H9 (cell line): Measurements from ENCODE around the gene FKBP10. TPM values are rescaled to one million over a fixed set of nuclear protein-coding genes. Genes with fewer than 3 reads are reported as not detected.
A peak's percentile ranks its signal among the peaks of the same experiment; 100 is the strongest.

Source experiments
- DNase-seq: peaks from one replicate; pipeline ENCODE4 v3.0.0-alpha.2; 2017
- H2AFZ ChIP-seq: one replicate; pipeline ENCODE4 v1.6.1; 2013; ENCODE audit warnings: mild to moderate bottlenecking, low read length, control low read depth, moderate library complexity
- H2AK5ac ChIP-seq: 2 replicates; pipeline ENCODE4 v1.6.1; 2013; ENCODE audit warnings: low read length, control low read depth, mixed read lengths; ENCODE audit not compliant: insufficient read length
- H2BK120ac ChIP-seq: one replicate; pipeline ENCODE4 v1.6.1; 2013; ENCODE audit warnings: low read depth, mild to moderate bottlenecking, low read length, control low read depth, inconsistent platforms; ENCODE audit not compliant: poor library complexity, severe bottlenecking
- H2BK12ac ChIP-seq: 2 replicates; pipeline ENCODE4 v1.6.1; 2013; ENCODE audit warnings: low read length, control low read depth, mixed read lengths, low read depth; ENCODE audit not compliant: insufficient read length
- H2BK15ac ChIP-seq: 2 replicates; pipeline ENCODE4 v1.6.1; 2013; ENCODE audit warnings: low read depth, low read length, control low read depth
- H2BK20ac ChIP-seq: one replicate; pipeline ENCODE4 v1.6.1; 2013; ENCODE audit warnings: low read depth, mild to moderate bottlenecking, low read length, control low read depth, inconsistent platforms; ENCODE audit not compliant: poor library complexity, severe bottlenecking
- H2BK5ac ChIP-seq: 2 replicates; pipeline ENCODE4 v1.6.1; 2013; ENCODE audit warnings: low read length, control low read depth, mixed read lengths; ENCODE audit not compliant: insufficient read length
- H3K14ac ChIP-seq: 2 replicates; pipeline ENCODE4 v1.6.1; 2013; ENCODE audit warnings: low read length, control low read depth; ENCODE audit not compliant: insufficient read depth
- H3K18ac ChIP-seq: 2 replicates; pipeline ENCODE4 v1.6.1; 2013; ENCODE audit warnings: low read depth, mild to moderate bottlenecking, mixed read lengths, low read length, control low read depth; ENCODE audit not compliant: insufficient read length
- H3K23ac ChIP-seq: 2 replicates; pipeline ENCODE4 v1.6.1; 2013; ENCODE audit warnings: low read length, control low read depth, mixed read lengths, low read depth; ENCODE audit not compliant: insufficient read length
- H3K23me2 ChIP-seq: 2 replicates; pipeline ENCODE4 v1.6.1; 2013; ENCODE audit warnings: low read depth, mild to moderate bottlenecking, mixed read lengths, low read length, control low read depth; ENCODE audit not compliant: insufficient read length, poor library complexity, severe bottlenecking
- H3K27ac ChIP-seq: 2 replicates; pipeline ENCODE4 v1.5.1; 2013; ENCODE audit warnings: low read length, control low read depth, mixed read lengths, low read depth; ENCODE audit not compliant: insufficient read length
- H3K27me3 ChIP-seq: 2 replicates; pipeline ENCODE4 v1.6.1; 2013; ENCODE audit warnings: low read length, control low read depth, inconsistent platforms; ENCODE audit not compliant: insufficient read depth
- H3K4ac ChIP-seq: 2 replicates; pipeline ENCODE4 v1.6.1; 2013; ENCODE audit warnings: low read depth, mild to moderate bottlenecking, control low read depth, inconsistent platforms, low read length, moderate library complexity
- H3K4me1 ChIP-seq: 2 replicates; pipeline ENCODE4 v1.6.1; 2013; ENCODE audit warnings: low read length, control low read depth, inconsistent platforms; ENCODE audit not compliant: insufficient read depth
- H3K4me2 ChIP-seq: 2 replicates; pipeline ENCODE4 v1.6.1; 2013; ENCODE audit warnings: low read length, control low read depth, mixed read lengths; ENCODE audit not compliant: insufficient read length, insufficient read depth
- H3K56ac ChIP-seq: 2 replicates; pipeline ENCODE4 v1.6.1; 2013; ENCODE audit warnings: low read depth, mild to moderate bottlenecking, mixed read lengths, low read length, control low read depth; ENCODE audit not compliant: insufficient read length
- H3K79me1 ChIP-seq: 2 replicates; pipeline ENCODE4 v1.6.1; 2013; ENCODE audit warnings: low read depth, mild to moderate bottlenecking, moderate library complexity, low read length, control low read depth, inconsistent platforms; ENCODE audit not compliant: insufficient read depth, poor library complexity, severe bottlenecking
- H3K79me2 ChIP-seq: 2 replicates; pipeline ENCODE4 v1.6.1; 2013; ENCODE audit warnings: low read length, control low read depth, inconsistent platforms; ENCODE audit not compliant: insufficient read depth
- H3K9ac ChIP-seq: 2 replicates; pipeline ENCODE4 v1.6.1; 2013; ENCODE audit warnings: low read length, control low read depth, mixed read lengths; ENCODE audit not compliant: insufficient read length; ENCODE audit errors: extremely low read depth
- H3K9me3 ChIP-seq: one replicate; pipeline ENCODE4 v1.6.1; 2013; ENCODE audit warnings: low read depth, low read length, inconsistent platforms; ENCODE audit not compliant: control insufficient read depth
- H3T11ph ChIP-seq: one replicate; pipeline ENCODE4 v1.6.1; 2013; ENCODE audit warnings: mild to moderate bottlenecking, low read length, control low read depth, inconsistent platforms
- H4K20me1 ChIP-seq: one replicate; pipeline ENCODE4 v1.6.1; 2013; ENCODE audit not compliant: control insufficient read depth, insufficient read length, insufficient read depth
- H4K5ac ChIP-seq: 2 replicates; pipeline ENCODE4 v1.6.1; 2013; ENCODE audit warnings: low read depth, mild to moderate bottlenecking, mixed read lengths, low read length, control low read depth; ENCODE audit not compliant: insufficient read length
- H4K8ac ChIP-seq: replicated peaks from 2 replicates; pipeline ENCODE4 v1.6.1; 2013; ENCODE audit warnings: low read length, control low read depth, mixed read lengths, low read depth; ENCODE audit not compliant: insufficient read length
- H4K91ac ChIP-seq: 2 replicates; pipeline ENCODE4 v1.6.1; 2013; ENCODE audit warnings: low read depth, mild to moderate bottlenecking, moderate library complexity, mixed read lengths, low read length, control low read depth; ENCODE audit not compliant: insufficient read length
- H3K27ac Mint-ChIP-seq, 3 experiments: 2 replicates in 2 of 3; 3 replicates in 1 of 3; pipeline ENCODE4 v1.8.0; 2020 to 2021; ENCODE audit warnings: mixed read lengths in 3 of 3, mild to moderate bottlenecking in 1 of 3, moderate library complexity in 1 of 3
- H3K27me3 Mint-ChIP-seq: 2 replicates; pipeline ENCODE4 v1.8.0; 2021; ENCODE audit warnings: low read depth, mild to moderate bottlenecking, moderate library complexity, mixed read lengths
- H3K36me3 Mint-ChIP-seq, 3 experiments: 2 replicates in 2 of 3; 3 replicates in 1 of 3; pipeline ENCODE4 v1.8.0; 2020 to 2021; ENCODE audit warnings: low read depth in 3 of 3, mixed read lengths in 3 of 3; ENCODE audit not compliant: insufficient read depth in 1 of 3
- H3K4me1 Mint-ChIP-seq, 2 experiments: 2 replicates each; pipeline ENCODE4 v1.8.0; 2020; ENCODE audit warnings: mixed read lengths in 2 of 2
- H3K4me3 Mint-ChIP-seq, 2 experiments: 2 replicates in 1 of 2; 3 replicates in 1 of 2; pipeline ENCODE4 v1.8.0; 2020 to 2021; ENCODE audit warnings: mild to moderate bottlenecking in 2 of 2, mixed read lengths in 2 of 2, moderate library complexity in 1 of 2
- H3K9me3 Mint-ChIP-seq, 2 experiments: 2 replicates in 1 of 2; 3 replicates in 1 of 2; pipeline ENCODE4 v1.8.0; 2020; ENCODE audit warnings: mild to moderate bottlenecking in 2 of 2, mixed read lengths in 2 of 2, moderate library complexity in 1 of 2
- CTCF ChIP-seq: fragments of 200-600 bp; sonication (generic); conservative IDR thresholded peaks from 3 replicates; pipeline ENCODE4 v1.8.0; 2021; ENCODE audit warnings: antibody characterized with exemption, mild to moderate bottlenecking
- WGBS: extraction: QIAGEN DNeasy Blood & Tissue Kit; methylation state at CpG from one replicate; pipeline ENCODE4 v1.1.7; 2013; ENCODE audit warnings: missing lambda C conversion rate, low lambda C conversion rate, mixed read lengths; ENCODE audit not compliant: insufficient read length; ENCODE audit errors: extremely low coverage; 5-methylcytosine and 5-hydroxymethylcytosine counted together
- total RNA-seq: library from RNA; stranded (reverse); gene quantifications from 2 replicates; pipeline ENCODE4 v1.2.1, GENCODE V29; 2021

FKBP10 gene
- total RNA-seq, 1 experiment from 2014 or later, result 166 TPM

GRCh38 chr17:41777157-41777573 lies 35.6 kb upstream of the FKBP10 start:
- H3K23ac ChIP-seq, result no peak overlapping the region
- WGBS, result no CpG with 5 or more reads among the region's 4 CpGs
- Mint-ChIP-seq H3K27ac (peak overlapping the region in 1 of 3 experiments; percentile 31; a peak in 2 of 7 replicates), H3K9me3 (no peaks in the 10 kb centered on the region), H3K4me3 (no peak overlapping the region), H3K36me3 (peaks cover 5 to 19% (median 14%) of the 10 kb centered on the region in 3 experiments), H3K4me1 (peaks cover 57 to 65% of the 10 kb centered on the region in 2 experiments), H3K27me3 (no peaks in the 10 kb centered on the region)
- H3K27me3 ChIP-seq, result no peaks in the 10 kb centered on the region
- no peak overlapping the region for H3K4ac ChIP-seq
- no peak overlapping the region for H3K14ac ChIP-seq
- no peak overlapping the region for H3K9ac ChIP-seq
- no peaks in the 10 kb centered on the region; the same call in 1 of the 2 replicates for H3K79me2 ChIP-seq
- no peak overlapping the region for H2BK12ac ChIP-seq
- no peak overlapping the region for H3K27ac ChIP-seq
- no peak overlapping the region for H2AK5ac ChIP-seq
- peak; percentile 77 for DNase-seq
- no peak overlapping the region for H4K8ac ChIP-seq
- H3T11ph ChIP-seq, result no peak overlapping the region
- H3K18ac ChIP-seq, result no peak overlapping the region
- no peak overlapping the region for H4K91ac ChIP-seq
- H4K5ac ChIP-seq, result no peak overlapping the region
- peaks cover 2% of the 10 kb centered on the region; the same call in 1 of the 2 replicates for H3K4me1 ChIP-seq
- H2BK120ac ChIP-seq, result no peak overlapping the region
- no peak overlapping the region for H3K56ac ChIP-seq
- no peak overlapping the region for H2BK15ac ChIP-seq
- no peaks in the 10 kb centered on the region for H3K9me3 ChIP-seq
- no peak overlapping the region for H2BK20ac ChIP-seq
- no peaks in the 10 kb centered on the region for H4K20me1 ChIP-seq
- H2AFZ ChIP-seq, result no peak overlapping the region
- H3K23me2 ChIP-seq, result no peaks in the 10 kb centered on the region
- no peak overlapping the region for H2BK5ac ChIP-seq
- H3K4me2 ChIP-seq, result no peak overlapping the region
- TF ChIP-seq CTCF, result no peak
- H3K79me1 ChIP-seq, result no peaks in the 10 kb centered on the region
